ENCODE data around the gene GPC5. TPM values are rescaled to one million over a fixed set of nuclear protein-coding genes. Genes with fewer than 3 reads are reported as not detected.

The GPC5 gene
- total RNA-seq, 1 donor from 2014 or later: 0.07 TPM

- TF ChIP-seq EZH2phosphoT487 (IDR thresholded peaks at IDR 0.05) (no peak), CTCF (IDR thresholded peaks at IDR 0.05) (no peak), EZH2 (IDR thresholded peaks at IDR 0.05) (no peak)
- no peak overlapping the region for H3K4me3 ChIP-seq
- no peak for DNase-seq (ENCODE audit: low spot score)
- H3K79me2 ChIP-seq (ENCODE audit: low read depth): no peaks in the 10 kb centered on the region
- H3K9ac ChIP-seq: no peak overlapping the region
- H3K36me3 ChIP-seq: no peaks in the 10 kb centered on the region
- H3K27ac ChIP-seq: no peak overlapping the region
- no peaks in the 10 kb centered on the region for H3K27me3 ChIP-seq
- no peaks in the 10 kb centered on the region for H3K4me1 ChIP-seq
- no peaks in the 10 kb centered on the region for H3K9me3 ChIP-seq (ENCODE audit: low read depth)
- Mint-ChIP-seq H3K27me3 (ENCODE audit: insufficient read depth, low read depth) (no peaks in the 10 kb centered on the region), H3K27ac (no peak overlapping the region), H3K9me3 (no peaks in the 10 kb centered on the region), H3K36me3 (no peaks in the 10 kb centered on the region), H3K4me3 (no peak overlapping the region), H3K4me1 (no peaks in the 10 kb centered on the region)
- H3F3A ChIP-seq (ENCODE audit: low read depth): no peaks in the 10 kb centered on the region
- no peak overlapping the region for H2AFZ ChIP-seq (replicated peaks)
- H3K4me2 ChIP-seq: no peak overlapping the region
- no peaks in the 10 kb centered on the region for H4K20me1 ChIP-seq (ENCODE audit: low read depth)
These were observed 370.3 kb downstream of the GPC5 start for GRCh38 chr13:91768746-91769145.

DNA sequence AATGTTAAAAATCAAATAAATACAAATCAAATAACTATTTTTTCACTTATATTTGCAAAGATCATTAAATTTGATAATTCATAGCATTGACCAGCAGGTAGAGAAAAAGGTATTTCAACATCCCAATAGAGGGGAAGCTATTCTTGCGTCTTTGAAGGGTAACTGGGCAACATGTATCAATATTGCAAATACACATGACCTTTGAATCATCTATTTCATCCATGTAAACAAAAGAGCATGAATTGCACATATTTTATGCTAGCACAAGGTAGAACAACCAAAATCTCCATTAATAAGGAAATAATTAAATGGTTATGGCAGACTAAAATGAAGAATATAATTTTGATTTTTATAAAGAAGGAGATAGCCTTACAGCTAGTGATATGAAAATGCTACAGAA, 372.8 kb downstream of the GPC5 start:
- no peak for DNase-seq (ENCODE audit: low spot score)
- Histone ChIP-seq H4K20me1 (ENCODE audit: low read depth) (no peaks in the 10 kb centered on the region), H3F3A (ENCODE audit: low read depth) (no peaks in the 10 kb centered on the region), H3K27ac (no peak overlapping the region), H3K4me1 (no peaks in the 10 kb centered on the region), H3K4me3 (no peak overlapping the region), H3K9ac (no peak overlapping the region), H3K79me2 (ENCODE audit: low read depth) (no peaks in the 10 kb centered on the region), H3K27me3 (no peaks in the 10 kb centered on the region), H3K4me2 (no peak overlapping the region), H2AFZ (replicated peaks) (no peak overlapping the region), H3K9me3 (ENCODE audit: low read depth) (no peaks in the 10 kb centered on the region), H3K36me3 (no peaks in the 10 kb centered on the region)
- TF ChIP-seq CTCF (IDR thresholded peaks at IDR 0.05) (no peak), EZH2phosphoT487 (IDR thresholded peaks at IDR 0.05) (no peak), EZH2 (IDR thresholded peaks at IDR 0.05) (no peak)
- H3K27ac Mint-ChIP-seq: no peak overlapping the region
- H3K36me3 Mint-ChIP-seq: no peaks in the 10 kb centered on the region
- H3K27me3 Mint-ChIP-seq (ENCODE audit: insufficient read depth, low read depth): no peaks in the 10 kb centered on the region
- no peak overlapping the region for H3K4me3 Mint-ChIP-seq
- H3K4me1 Mint-ChIP-seq: no peaks in the 10 kb centered on the region
- no peaks in the 10 kb centered on the region for H3K9me3 Mint-ChIP-seq

DNA sequence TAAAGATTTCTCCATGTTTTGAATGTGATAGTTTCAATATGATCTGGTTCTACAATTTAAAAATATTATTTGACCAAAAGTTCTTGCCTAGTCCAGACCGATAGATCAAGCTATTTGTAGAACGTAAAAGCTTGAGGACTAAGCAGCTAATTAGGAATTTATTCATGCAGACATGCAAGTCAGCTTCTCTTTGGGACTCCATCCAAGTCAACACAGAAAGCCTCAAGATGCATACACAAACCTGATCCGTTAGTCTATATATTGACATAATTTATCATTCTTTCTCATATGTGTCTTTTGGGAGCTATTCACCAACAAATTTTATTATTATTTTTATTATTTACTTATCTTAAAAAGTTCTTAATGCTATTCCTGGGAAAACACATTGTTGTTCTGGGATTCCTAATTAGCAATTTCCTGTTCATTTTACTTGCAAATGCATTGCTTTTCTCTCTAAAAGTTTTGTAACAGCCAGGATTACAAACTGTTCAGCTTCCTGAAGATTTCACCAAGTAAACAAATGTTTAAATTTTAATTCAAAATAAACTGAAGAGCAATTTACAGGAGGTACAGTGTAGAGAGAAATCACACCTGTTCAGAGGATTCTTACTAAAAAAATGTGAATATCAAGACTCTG, 375.3 kb downstream of the GPC5 start:
- H3K4me3 Mint-ChIP-seq: no peak overlapping the region
- H3K4me2 ChIP-seq: no peak overlapping the region
- no peak overlapping the region for H3K27ac ChIP-seq
- no peaks in the 10 kb centered on the region for H3K9me3 Mint-ChIP-seq
- H3K4me3 ChIP-seq: no peak overlapping the region
- no peaks in the 10 kb centered on the region for H3K36me3 ChIP-seq
- H3K27me3 Mint-ChIP-seq (ENCODE audit: insufficient read depth, low read depth): no peaks in the 10 kb centered on the region
- H3K9ac ChIP-seq: no peak overlapping the region
- H3K79me2 ChIP-seq (ENCODE audit: low read depth): no peaks in the 10 kb centered on the region
- H4K20me1 ChIP-seq (ENCODE audit: low read depth): no peaks in the 10 kb centered on the region
- no peaks in the 10 kb centered on the region for H3K36me3 Mint-ChIP-seq
- H3K27ac Mint-ChIP-seq: no peak overlapping the region
- no peaks in the 10 kb centered on the region for H3K4me1 ChIP-seq
- no peaks in the 10 kb centered on the region for H3K4me1 Mint-ChIP-seq
- no peak for DNase-seq (ENCODE audit: low spot score)
- H3K27me3 ChIP-seq: no peaks in the 10 kb centered on the region
- H2AFZ ChIP-seq (replicated peaks): no peak overlapping the region
- no peaks in the 10 kb centered on the region for H3K9me3 ChIP-seq (ENCODE audit: low read depth)
- TF ChIP-seq EZH2 (IDR thresholded peaks at IDR 0.05): no peak
- no peak for TF ChIP-seq EZH2phosphoT487 (IDR thresholded peaks at IDR 0.05)
- no peak for TF ChIP-seq CTCF (IDR thresholded peaks at IDR 0.05)
- H3F3A ChIP-seq (ENCODE audit: low read depth): no peaks in the 10 kb centered on the region
